Activated CD8-positive, alpha-beta memory T cell treated with anti-CD3 and anti-CD28 coated beads, Interleukin-2, amount 50 U/mL, for 48 hours (primary cell): Measurements from ENCODE around the gene ALDH3B1.
"Not testable (repeated sequence)": the region's sequence is repeated elsewhere in the genome, so short reads cannot be mapped to it uniquely, and the experiment has no call there.

ENCODE experiments used
- DNase-seq: peaks from one replicate; pipeline ENCODE4 v3.0.0-alpha.2; 2020

ALDH3B1 gene, protein sequence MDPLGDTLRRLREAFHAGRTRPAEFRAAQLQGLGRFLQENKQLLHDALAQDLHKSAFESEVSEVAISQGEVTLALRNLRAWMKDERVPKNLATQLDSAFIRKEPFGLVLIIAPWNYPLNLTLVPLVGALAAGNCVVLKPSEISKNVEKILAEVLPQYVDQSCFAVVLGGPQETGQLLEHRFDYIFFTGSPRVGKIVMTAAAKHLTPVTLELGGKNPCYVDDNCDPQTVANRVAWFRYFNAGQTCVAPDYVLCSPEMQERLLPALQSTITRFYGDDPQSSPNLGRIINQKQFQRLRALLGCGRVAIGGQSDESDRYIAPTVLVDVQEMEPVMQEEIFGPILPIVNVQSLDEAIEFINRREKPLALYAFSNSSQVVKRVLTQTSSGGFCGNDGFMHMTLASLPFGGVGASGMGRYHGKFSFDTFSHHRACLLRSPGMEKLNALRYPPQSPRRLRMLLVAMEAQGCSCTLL

DNA sequence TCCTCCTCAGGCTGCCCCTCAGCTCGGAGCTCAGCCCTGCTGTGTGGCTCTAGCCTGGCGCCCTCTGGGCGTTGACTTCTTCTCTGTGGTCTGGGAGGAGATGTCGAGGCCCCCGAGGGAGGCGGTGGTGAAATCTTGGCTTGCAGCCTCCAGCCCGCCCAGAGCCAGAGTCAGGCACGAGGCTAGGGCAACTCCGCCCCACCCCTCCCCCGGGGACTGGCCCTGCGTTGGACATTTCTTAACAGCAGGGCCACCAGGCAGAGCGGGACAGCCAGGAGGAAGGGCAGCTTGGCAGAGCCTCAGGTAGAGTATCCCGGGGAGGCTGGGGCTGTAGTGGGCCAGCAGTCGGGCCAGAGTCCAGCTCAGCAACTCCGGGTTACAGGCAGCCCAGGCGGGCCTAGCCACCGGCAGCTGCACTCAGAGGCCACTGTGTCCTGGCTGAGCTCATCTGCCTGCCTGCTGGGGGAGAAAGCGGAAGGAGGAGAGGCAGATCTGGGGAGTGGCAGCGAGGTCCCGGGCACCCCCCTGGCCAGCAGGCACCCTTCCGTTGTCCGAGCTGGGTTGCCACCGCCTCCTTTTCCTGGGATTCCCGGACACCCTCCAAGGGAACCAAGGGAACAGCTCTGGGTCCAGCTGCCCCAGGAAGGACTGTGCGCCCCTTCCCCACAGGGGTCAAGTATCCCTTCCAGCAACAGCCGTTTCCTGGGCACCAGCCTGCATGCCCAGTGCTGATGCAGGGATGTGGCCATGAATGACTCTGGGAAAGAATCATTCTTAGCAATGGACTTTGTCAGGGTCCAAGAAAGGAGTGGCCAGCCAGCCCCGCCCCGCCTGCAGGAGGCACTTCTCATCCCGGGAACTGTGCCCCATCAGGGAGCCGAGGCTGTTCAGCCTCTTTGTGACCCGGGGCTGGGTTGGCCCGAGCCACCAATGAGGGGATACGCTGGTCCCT, at the start of gene ALDH3B1:
ALDH3B1 (plus strand) TSS at position 238 of the 952 bp plus-strand sequence. CDS start 4,971 bp downstream, outside the sequence.
- DNase-seq: no peak

DNA sequence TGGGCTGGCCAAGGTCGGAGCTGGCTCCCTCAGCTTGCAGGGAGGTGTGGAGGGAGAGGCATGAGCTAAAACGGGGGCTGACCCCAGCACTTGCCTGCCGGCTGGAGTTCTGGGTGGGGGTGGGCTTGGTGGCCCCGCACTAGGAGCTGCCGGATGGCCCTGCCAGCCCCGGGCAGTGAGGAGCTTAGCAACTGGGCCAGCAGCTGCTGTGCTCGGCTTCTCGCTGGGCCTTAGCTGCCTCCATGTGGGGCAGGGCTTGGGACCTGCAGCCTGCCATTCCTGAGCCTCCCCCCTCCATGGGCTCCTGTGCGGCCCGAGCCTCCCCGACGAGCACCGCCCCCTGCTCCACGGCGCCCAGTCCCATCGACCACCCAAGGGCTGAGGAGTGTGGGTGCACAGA, 46.9 kb upstream of the ALDH3B1 start:
- not testable (repeated sequence) for DNase-seq

DNA sequence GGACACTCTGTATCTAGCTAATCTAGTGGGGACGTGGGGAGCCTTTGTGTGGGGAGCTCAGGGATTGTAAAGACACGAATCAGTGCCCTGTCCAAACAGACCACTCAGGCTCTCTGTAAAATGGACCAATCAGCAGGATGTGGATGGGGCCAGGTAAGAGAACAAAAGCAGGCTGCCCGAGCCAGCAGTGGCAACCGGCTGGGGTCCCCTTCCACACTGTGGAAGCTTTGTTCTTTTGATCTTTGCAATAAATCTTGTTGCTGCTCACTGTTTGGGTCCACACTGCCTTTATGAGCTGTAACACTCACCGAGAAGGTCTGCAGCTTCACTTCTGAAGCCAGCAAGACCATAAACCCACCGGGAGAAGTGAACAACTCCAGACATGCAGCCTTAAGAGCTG, 46.2 kb upstream of the ALDH3B1 start:
- DNase-seq: not testable (repeated sequence)

DNA sequence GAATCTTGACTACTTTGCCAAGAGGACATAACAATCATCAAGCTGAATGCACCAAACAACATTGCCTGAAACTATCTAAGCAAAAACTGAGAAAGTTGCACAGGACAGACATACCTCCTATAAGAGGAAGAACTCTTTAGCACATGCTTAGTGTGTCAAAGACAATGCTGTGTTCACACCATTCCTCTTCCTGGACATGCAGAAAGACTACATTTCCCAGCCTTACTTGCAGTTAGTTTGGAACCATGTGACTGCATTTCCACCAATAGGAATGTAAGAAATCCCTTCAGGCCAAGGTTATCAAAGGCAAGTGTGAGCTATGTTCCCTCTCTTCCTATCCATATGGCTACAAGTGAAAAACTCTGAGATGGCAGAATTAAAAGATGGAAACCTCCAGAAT, 45.4 kb upstream of the ALDH3B1 start:
- not testable (repeated sequence) for DNase-seq

DNA sequence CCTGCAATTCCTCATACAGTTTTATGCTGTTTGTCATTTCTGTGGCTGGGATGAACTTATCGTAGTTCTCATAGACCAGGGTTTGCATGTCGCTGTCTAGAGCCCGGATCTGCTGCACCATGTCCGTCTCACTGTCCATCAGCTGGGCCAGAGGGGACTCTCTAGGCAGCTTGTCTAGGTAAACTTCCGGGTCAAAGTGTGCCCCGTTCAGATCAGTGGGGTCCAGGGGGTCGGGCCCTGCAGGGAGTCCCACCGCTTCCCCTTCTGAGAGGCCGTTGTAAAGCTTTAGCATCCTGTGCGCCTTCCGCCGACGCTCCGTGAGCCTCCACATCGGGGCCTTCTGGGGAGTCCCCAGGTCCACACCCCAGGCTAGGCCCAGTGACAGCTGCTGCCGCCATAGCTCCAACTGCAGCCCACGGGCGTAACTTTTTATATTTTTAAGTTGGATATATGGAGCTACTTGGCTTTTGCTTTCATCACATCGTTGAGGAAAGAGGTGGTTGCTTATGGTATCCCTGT, 44.2 kb upstream of the ALDH3B1 start:
- DNase-seq: not testable (repeated sequence)

DNA sequence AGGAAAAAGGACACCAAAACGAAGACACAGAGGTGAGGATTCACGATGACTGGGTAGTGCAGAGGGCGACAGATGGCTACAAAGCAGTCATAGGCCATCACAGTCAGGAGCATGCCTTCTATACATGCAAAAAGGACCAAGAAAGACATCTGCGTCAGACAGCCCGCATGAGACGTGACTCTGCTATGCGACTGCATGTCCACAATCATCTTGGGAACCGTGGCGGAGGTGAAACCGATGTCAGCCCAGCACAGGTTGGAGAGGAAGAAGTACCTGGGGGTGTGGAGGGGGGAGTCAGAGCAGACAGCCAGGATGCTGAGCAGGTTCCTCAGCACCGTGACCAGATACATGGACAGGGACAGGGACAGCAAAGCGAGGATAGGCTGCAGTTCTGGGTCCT, 35.4 kb upstream of the ALDH3B1 start:
- not testable (repeated sequence) for DNase-seq

DNA sequence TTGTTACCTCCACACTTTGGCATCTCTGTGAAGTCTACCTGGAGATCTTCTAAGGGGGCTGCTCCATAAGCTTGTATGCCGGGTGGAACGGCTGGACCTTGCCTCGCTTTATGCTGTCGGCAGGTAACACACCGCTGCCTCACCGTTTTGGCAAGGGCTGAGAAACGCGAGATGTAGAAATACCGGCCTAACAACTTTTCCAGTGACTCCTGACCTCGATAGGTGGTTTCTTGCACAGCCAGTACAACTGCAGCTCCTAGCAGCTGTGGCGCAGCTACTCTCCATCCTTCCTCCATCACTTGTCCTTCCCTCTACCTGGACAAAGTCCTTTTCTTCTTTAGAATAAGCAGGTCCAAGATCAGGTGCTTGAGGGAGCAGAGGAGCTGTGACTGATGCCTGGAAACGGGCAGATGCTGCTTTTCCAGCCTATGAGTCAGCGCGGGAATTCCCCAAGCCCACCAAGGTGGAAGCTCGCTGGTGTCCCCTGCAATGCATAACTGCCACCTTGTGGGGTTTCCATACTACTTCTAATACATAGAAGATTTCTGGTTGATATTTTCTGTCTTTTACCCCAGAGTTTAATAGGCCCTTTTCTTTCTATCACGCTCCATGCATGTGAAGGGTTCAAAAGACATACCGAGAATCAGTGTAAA, 31.2 kb upstream of the ALDH3B1 start:
- DNase-seq: not testable (repeated sequence)

DNA sequence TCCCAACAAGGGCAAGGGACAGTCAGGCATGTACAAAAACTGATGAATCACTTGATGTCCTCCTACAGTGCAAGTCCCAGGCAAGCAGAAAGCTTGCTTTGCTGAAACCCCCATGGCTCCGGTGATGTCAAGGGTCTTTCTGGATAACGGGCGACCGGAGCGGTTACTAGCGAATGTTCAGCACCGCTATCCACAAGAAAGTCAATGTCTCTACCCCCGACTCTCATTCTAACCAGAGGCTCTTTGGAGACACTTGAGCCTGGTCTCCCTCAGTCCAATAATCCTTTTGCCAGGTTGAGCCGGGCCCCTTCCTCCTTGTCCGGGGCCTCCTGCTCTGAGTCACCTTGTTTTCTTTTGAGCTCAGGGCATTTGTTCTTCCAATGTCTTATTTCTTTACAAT, 28.9 kb upstream of the ALDH3B1 start:
- DNase-seq: not testable (repeated sequence)

DNA sequence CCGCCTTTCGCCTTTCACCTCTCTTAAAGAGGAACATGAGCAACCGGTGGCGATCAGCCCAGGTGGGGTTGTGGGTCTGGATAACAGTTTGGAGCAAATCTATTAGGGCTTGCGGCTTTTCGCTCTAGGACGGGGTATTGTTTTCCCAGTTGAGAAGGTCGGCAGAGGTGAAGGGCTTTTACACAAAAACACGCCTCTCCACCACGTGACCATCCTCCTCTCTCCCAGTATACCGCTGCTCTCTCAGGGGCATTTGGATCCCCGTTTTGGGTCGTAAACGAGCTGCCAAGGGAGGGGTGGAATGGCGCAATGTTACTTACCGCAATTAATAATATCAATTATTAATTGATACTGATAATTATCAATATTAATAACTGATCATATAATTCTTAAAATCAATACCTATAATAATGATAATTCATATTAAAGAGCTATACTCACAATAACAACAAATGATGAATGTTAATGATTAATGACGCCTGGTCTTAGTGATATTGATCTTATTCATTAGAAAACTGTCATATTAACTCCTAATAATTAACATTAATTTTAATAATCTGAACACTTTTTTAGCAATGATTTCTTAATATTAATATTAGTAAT, 27.8 kb upstream of the ALDH3B1 start:
- not testable (repeated sequence) for DNase-seq

DNA sequence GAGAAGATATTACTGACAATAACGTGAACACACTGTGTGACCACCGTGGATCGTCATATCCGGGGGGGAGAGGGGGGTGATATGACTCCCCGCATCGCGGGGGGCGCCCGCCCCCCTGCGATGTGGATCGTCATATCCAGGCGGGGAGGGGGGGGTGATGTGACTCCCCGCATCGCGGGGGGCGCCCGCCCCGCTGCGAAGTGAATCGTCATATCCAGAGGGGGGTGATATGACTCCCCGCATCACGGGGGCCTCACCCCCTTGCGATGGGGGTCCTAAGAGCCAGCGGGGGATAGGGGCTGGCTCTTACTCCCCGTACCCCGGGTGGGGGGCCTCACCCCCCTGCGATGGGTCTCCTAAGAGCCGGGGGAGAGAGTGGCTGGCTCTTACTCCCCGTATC, 26.2 kb upstream of the ALDH3B1 start:
- no peak for DNase-seq

DNA sequence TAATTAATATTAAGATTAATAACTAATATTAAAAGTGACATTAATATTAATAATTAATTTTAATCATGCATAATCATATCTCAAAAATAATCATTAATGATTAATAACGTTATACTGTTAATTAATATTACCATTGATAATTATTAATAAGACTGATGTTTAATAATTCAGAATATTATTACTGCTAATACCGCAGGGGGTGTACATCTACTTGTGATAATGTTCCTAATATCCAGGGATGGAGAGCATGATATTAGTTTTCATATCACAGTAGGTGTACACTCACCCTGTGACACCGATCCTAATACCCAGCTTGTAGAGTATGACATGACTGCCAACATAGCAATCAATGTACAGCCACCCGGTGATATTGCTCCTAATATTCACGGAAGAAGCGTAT, 24.8 kb upstream of the ALDH3B1 start:
- DNase-seq: not testable (repeated sequence)

DNA sequence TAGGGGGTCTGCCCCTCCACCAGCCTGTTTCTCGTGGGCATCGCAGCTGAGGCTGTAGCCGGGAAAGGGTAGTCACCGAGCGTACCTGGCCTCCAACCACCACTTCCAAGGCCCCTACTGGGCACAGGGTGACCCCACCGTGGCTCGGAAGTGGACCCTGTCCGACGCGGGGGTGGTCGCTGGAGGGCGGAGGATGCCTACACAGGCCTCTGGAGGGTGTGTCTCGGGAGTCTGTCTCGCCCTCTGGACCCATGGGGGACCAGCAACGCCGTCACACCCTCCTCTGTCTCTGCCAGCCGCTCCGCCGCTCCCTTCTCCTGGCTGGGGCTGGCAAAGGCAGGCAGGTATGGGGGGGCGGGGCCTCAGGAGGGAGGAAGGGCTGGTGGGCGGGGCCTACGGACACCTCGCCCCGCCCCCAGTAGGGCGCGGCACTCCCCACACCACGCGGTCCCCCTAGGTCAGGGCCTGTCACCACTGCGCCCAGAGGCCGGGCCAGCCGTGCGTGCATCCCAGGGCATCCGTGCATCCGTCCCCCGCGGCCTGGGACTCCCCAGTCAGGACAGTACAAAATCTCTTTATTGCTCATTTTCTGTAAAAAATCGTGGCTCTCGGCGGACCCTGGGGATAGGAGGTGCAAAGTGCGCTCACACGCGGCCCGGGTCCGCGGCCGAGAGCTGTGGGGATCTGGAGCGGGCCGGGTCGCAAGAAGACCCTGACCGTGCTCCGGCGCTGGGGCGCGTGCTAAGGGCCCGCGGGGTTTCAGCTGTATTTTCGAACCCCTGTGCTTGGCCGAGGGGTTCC, 19.4 kb upstream of the ALDH3B1 start:
- DNase-seq: not testable (repeated sequence)

DNA sequence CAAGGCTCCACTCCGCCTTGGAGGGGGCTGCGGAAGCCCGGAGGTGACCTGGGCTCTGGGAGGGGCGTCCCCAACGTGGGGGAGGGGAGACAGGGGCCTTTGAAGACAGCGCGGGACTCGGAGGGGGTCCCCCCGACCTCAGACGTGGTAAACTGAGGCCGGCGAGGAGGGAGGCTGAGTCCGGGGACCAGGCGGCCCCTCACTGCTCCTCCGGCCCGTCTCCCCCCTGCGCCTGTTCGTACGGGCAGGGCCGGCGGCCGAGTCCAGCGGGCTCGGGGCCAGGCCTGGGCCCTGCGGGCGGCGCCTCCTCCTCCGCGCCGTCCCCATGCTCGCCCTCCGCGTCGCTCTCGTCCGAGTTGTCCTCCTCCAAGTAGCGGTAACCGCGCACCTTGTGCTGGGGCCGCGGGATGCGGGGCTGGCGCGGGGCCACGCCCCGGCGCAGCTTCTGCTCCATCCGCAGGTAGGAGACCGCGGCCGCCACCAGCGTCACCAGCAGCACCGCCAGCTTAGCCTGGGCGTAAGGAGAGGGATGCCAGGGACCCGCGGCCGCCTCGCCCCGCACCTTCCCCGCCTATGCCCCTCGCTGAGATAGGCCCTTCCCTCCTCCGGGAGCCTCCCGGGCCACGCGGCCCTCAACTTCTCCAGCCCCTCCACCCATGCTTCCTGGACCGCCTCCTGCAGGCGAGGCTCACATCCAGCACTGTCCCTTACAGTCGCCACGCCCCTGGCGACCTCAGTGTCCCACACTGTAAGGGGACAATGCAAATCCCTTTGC, 18.6 kb upstream of the ALDH3B1 start:
- not testable (repeated sequence) for DNase-seq

DNA sequence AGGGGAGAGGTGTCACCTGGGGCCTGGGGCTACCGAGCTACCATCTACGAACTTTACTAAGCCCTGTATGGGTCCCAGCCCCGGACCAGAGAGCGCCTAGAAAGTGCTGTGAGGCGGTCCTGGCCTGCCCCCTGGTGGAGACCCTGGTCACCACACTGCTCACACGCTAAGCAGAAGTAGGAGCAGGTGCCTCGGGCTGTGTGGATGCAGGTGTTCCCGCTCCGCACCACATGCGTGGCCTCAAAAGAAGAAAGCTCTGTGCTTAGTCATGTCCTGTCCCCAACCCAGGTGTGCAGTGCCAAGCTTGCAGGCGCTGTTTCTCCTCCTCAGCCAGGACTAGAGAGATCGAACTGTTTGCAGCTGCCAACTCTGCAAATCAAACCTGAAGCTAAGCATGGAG, 16.3 kb upstream of the ALDH3B1 start:
- not testable (repeated sequence) for DNase-seq

DNA sequence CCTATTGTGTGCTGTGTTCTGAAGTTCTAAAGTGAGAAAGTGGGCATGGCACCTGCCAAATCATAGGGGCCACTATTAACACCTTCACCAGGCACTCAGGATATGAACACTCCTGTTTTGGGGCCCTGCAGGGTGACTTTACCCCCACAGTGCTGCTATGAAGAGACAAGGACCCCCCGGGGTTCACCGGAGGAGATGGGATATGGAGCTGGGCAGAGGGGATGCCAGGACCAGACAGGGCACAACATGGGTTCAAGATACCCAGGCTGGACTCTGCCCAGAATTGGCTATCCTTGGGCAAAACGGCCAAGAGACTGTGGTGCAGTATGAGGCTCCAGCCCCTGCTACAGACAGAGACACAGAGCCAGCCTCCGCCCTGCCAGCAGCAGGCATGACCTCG, 15.7 kb upstream of the ALDH3B1 start:
- not testable (repeated sequence) for DNase-seq

DNA sequence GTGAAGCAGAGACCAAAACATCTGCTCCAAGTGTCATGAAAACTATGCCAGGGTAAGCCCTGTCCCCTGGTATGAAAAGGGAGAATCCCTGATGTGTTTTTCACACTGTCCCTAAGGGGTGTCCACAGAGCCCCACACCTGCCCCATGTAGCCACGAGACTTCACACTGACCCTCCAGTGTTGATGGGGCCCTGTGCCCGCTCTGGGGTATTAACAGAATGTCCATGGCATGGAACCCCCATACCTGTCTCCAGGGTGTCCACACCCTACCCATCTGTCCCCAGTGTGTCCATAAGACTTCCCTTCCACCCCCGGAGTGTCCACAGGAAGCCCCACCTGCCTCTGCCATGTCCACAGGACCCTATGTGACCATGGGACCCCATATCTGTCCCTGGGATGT, 15.0 kb upstream of the ALDH3B1 start:
- DNase-seq: not testable (repeated sequence)

DNA sequence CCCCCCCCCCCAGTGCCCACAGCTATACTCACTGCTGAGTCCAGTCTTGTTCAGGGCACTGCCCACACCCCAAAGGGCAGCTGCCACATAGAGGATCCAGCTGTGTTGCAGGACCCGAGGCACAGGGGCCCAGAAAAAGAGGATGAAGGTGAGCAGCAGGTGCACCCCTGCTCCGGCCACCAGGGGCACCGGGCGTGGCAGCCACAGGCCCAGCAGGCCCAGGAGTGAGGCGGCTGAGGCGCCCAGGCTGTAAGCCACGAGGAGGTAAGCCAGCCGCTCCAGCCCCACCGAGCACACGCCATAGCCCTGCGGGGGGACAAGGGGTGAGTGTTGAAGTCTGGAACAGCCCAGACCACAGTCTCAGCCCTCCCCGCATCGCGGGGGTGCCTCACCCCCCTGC, 14.5 kb upstream of the ALDH3B1 start:
- DNase-seq: not testable (repeated sequence)

DNA sequence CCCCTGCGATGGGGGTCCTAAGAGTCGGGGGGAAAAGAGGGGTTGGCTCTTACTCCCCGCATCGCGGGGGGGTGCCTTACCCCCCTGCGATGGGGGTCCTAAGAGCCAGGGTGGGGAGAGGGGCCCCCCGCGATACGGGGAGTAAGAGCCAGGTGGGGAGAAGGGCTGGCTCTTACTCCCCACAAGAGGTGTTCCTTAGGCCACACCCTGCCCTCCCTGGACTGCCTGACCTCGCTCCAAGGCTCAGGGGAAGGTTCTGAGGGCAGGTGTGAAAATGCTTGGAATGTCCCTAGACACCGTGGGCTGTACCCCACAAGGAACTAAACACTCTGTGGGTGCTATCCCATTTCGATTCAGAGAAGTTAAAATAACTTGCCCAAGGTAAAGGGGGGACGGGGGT, 14.1 kb upstream of the ALDH3B1 start:
- no peak for DNase-seq

DNA sequence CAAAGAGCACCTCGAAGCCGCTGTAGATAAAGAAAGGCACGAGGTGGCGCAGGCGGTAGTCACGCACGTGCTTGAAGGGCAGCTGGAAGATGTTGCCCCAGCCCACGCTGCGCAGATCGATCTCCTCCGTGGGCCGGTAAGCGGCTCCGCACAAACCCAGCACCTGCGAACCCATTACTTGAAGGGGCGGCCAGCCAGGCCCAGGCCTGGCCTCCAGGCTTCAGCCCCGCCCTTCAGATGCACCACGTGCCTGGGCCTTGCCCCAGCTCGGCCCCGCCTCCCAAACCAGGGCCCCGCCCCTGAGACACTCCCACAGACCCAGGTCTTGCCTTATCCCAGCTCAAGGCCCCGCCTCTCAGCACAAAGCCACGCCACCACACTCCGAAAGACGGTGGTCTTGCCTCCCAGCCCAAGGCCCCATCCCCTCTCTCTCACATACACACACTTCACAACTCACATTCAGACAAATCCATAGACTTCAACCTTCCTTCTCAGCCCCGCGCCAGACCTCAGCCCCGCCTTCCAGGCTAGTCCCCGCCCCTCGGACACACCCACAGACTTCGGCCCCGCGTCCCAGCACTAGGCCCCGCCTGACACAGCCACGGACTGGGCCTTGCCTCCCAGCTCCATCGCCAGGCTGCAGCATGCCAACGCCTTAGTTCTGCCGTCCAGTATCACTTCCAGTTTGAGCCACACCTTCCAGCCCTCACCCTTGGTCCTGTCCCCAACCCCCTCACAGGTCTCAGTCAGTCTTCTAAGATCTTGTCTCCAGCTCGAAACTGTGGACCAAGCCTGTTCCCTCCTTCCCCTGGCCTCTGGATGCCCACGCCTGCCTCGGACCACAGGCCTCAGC, 13.3 kb upstream of the ALDH3B1 start:
- peak; percentile 74 for DNase-seq
